ENCODE results near the gene DNLZ.
"Not testable (repeated sequence)": the region's sequence is repeated elsewhere in the genome, so short reads cannot be mapped to it uniquely, and the experiment has no call there.

Gene DNLZ

GRCh38 chr9:136326061-136326760, 37.3 kb downstream of the DNLZ start:
- Histone ChIP-seq H3K4me1 (ENCODE audit: control insufficient read depth in 1 of 2, insufficient read depth in 2 of 2, low read length in 2 of 2) (peaks cover 0 to 18% of the 10 kb centered on the region in 2 donors), H3K27ac (ENCODE audit: low read depth, low read length) (peak overlapping the region; percentile 42), H3K27me3 (ENCODE audit: control insufficient read depth in 1 of 2, insufficient read depth in 2 of 2, low read length in 2 of 2) (peaks cover 5 to 21% of the 10 kb centered on the region in 2 donors), H3K9ac (ENCODE audit: low read depth in 1 of 2, low read length in 2 of 2) (no peak overlapping the region), H3K4me3 (ENCODE audit: low read depth in 1 of 2, low read length in 2 of 2) (no peak overlapping the region), H3K9me3 (ENCODE audit: control insufficient read depth in 1 of 2, low read length in 2 of 2) (no peaks in the 10 kb centered on the region), H3K36me3 (ENCODE audit: control insufficient read depth in 1 of 2, insufficient read depth in 2 of 2, low read length in 2 of 2) (no peaks in the 10 kb centered on the region)

GRCh38 chr9:136325358-136325757, 38.2 kb downstream of the DNLZ start:
- H3K4me1 ChIP-seq (ENCODE audit: control insufficient read depth in 1 of 2, insufficient read depth in 2 of 2, low read length in 2 of 2), result peaks cover 0 to 18% of the 10 kb centered on the region in 2 donors
- H3K9me3 ChIP-seq (ENCODE audit: control insufficient read depth in 1 of 2, low read length in 2 of 2), result no peaks in the 10 kb centered on the region
- H3K27ac ChIP-seq (ENCODE audit: low read depth, low read length), result no peak overlapping the region
- H3K36me3 ChIP-seq (ENCODE audit: control insufficient read depth in 1 of 2, insufficient read depth in 2 of 2, low read length in 2 of 2), result no peaks in the 10 kb centered on the region
- H3K9ac ChIP-seq (ENCODE audit: low read depth in 1 of 2, low read length in 2 of 2), result no peak overlapping the region
- peaks cover 5 to 22% of the 10 kb centered on the region in 2 donors for H3K27me3 ChIP-seq (ENCODE audit: control insufficient read depth in 1 of 2, insufficient read depth in 2 of 2, low read length in 2 of 2)
- no peak overlapping the region for H3K4me3 ChIP-seq (ENCODE audit: low read depth in 1 of 2, low read length in 2 of 2)

- Histone ChIP-seq H3K4me3 (ENCODE audit: low read depth in 1 of 2, low read length in 2 of 2) (no peak overlapping the region), H3K4me1 (ENCODE audit: control insufficient read depth in 1 of 2, insufficient read depth in 2 of 2, low read length in 2 of 2) (peaks cover 0 to 18% of the 10 kb centered on the region in 2 donors), H3K9ac (ENCODE audit: low read depth in 1 of 2, low read length in 2 of 2) (no peak overlapping the region), H3K36me3 (ENCODE audit: control insufficient read depth in 1 of 2, insufficient read depth in 2 of 2, low read length in 2 of 2) (no peaks in the 10 kb centered on the region), H3K27me3 (ENCODE audit: control insufficient read depth in 1 of 2, insufficient read depth in 2 of 2, low read length in 2 of 2) (peaks cover 5 to 22% of the 10 kb centered on the region in 2 donors), H3K9me3 (ENCODE audit: control insufficient read depth in 1 of 2, low read length in 2 of 2) (no peaks in the 10 kb centered on the region), H3K27ac (ENCODE audit: low read depth, low read length) (no peak overlapping the region)
Observed at GRCh38 chr9:136324501-136325300, 38.8 kb downstream of the DNLZ start.

GRCh38 chr9:136323371-136323789, 40.2 kb downstream of the DNLZ start:
- H3K9me3 ChIP-seq (ENCODE audit: control insufficient read depth in 1 of 2, low read length in 2 of 2), result no peaks in the 10 kb centered on the region
- H3K4me3 ChIP-seq (ENCODE audit: low read depth in 1 of 2, low read length in 2 of 2), result no peak overlapping the region
- no peak overlapping the region for H3K27ac ChIP-seq (ENCODE audit: low read depth, low read length)
- peaks cover 0 to 12% of the 10 kb centered on the region in 2 donors for H3K4me1 ChIP-seq (ENCODE audit: control insufficient read depth in 1 of 2, insufficient read depth in 2 of 2, low read length in 2 of 2)
- H3K36me3 ChIP-seq (ENCODE audit: control insufficient read depth in 1 of 2, insufficient read depth in 2 of 2, low read length in 2 of 2), result no peaks in the 10 kb centered on the region
- no peak overlapping the region for H3K9ac ChIP-seq (ENCODE audit: low read depth in 1 of 2, low read length in 2 of 2)
- peaks cover 5 to 22% of the 10 kb centered on the region in 2 donors for H3K27me3 ChIP-seq (ENCODE audit: control insufficient read depth in 1 of 2, insufficient read depth in 2 of 2, low read length in 2 of 2)

- H3K9ac ChIP-seq (ENCODE audit: low read depth in 1 of 2, low read length in 2 of 2), result no peak overlapping the region
- H3K27me3 ChIP-seq (ENCODE audit: control insufficient read depth in 1 of 2, insufficient read depth in 2 of 2, low read length in 2 of 2), result peaks cover 5 to 18% of the 10 kb centered on the region in 2 donors
- H3K36me3 ChIP-seq (ENCODE audit: control insufficient read depth in 1 of 2, insufficient read depth in 2 of 2, low read length in 2 of 2), result no peaks in the 10 kb centered on the region
- no peak overlapping the region for H3K27ac ChIP-seq (ENCODE audit: low read depth, low read length)
- H3K4me1 ChIP-seq (ENCODE audit: control insufficient read depth in 1 of 2, insufficient read depth in 2 of 2, low read length in 2 of 2), result peaks cover 0 to 7% of the 10 kb centered on the region in 2 donors
- H3K4me3 ChIP-seq (ENCODE audit: low read depth in 1 of 2, low read length in 2 of 2), result no peak overlapping the region
- H3K9me3 ChIP-seq (ENCODE audit: control insufficient read depth in 1 of 2, low read length in 2 of 2), result no peaks in the 10 kb centered on the region
Observed at GRCh38 chr9:136322756-136323330, 40.7 kb downstream of the DNLZ start.

GRCh38 chr9:136321561-136321960, 42.0 kb downstream of the DNLZ start:
- H3K4me1 ChIP-seq (ENCODE audit: control insufficient read depth in 1 of 2, insufficient read depth in 2 of 2, low read length in 2 of 2), result peaks cover 0 to 3% of the 10 kb centered on the region in 2 donors
- H3K36me3 ChIP-seq (ENCODE audit: control insufficient read depth in 1 of 2, insufficient read depth in 2 of 2, low read length in 2 of 2), result no peaks in the 10 kb centered on the region
- no peak overlapping the region for H3K9ac ChIP-seq (ENCODE audit: low read depth in 1 of 2, low read length in 2 of 2)
- no peaks in the 10 kb centered on the region for H3K9me3 ChIP-seq (ENCODE audit: control insufficient read depth in 1 of 2, low read length in 2 of 2)
- no peak overlapping the region for H3K27ac ChIP-seq (ENCODE audit: low read depth, low read length)
- H3K4me3 ChIP-seq (ENCODE audit: low read depth in 1 of 2, low read length in 2 of 2), result no peak overlapping the region
- peaks cover 5 to 18% of the 10 kb centered on the region in 2 donors for H3K27me3 ChIP-seq (ENCODE audit: control insufficient read depth in 1 of 2, insufficient read depth in 2 of 2, low read length in 2 of 2)

- not testable (repeated sequence) for H3K4me3 ChIP-seq (ENCODE audit: low read depth in 1 of 2, low read length in 2 of 2); H3K9ac ChIP-seq (ENCODE audit: low read depth in 1 of 2, low read length in 2 of 2); H3K4me1 ChIP-seq (ENCODE audit: control insufficient read depth in 1 of 2, insufficient read depth in 2 of 2, low read length in 2 of 2); H3K36me3 ChIP-seq (ENCODE audit: control insufficient read depth in 1 of 2, insufficient read depth in 2 of 2, low read length in 2 of 2); H3K27ac ChIP-seq (ENCODE audit: low read depth, low read length); H3K9me3 ChIP-seq (ENCODE audit: control insufficient read depth in 1 of 2, low read length in 2 of 2)
- H3K27me3 ChIP-seq (ENCODE audit: control insufficient read depth in 1 of 2, insufficient read depth in 2 of 2, low read length in 2 of 2), result peaks cover 5 to 18% of the 10 kb centered on the region in 2 donors
Observed at GRCh38 chr9:136320972-136321371, 42.6 kb downstream of the DNLZ start.

- not testable (repeated sequence) for H3K27ac ChIP-seq (ENCODE audit: low read depth, low read length); H3K4me3 ChIP-seq (ENCODE audit: low read depth in 1 of 2, low read length in 2 of 2); H3K4me1 ChIP-seq (ENCODE audit: control insufficient read depth in 1 of 2, insufficient read depth in 2 of 2, low read length in 2 of 2); H3K9me3 ChIP-seq (ENCODE audit: control insufficient read depth in 1 of 2, low read length in 2 of 2); H3K9ac ChIP-seq (ENCODE audit: low read depth in 1 of 2, low read length in 2 of 2); H3K36me3 ChIP-seq (ENCODE audit: control insufficient read depth in 1 of 2, insufficient read depth in 2 of 2, low read length in 2 of 2)
- peaks cover 5 to 14% of the 10 kb centered on the region in 2 donors for H3K27me3 ChIP-seq (ENCODE audit: control insufficient read depth in 1 of 2, insufficient read depth in 2 of 2, low read length in 2 of 2)
Observed at GRCh38 chr9:136319955-136320354, 43.6 kb downstream of the DNLZ start.

GRCh38 chr9:136319244-136319643, 44.3 kb downstream of the DNLZ start:
- H3K9ac ChIP-seq (ENCODE audit: low read depth in 1 of 2, low read length in 2 of 2); H3K4me3 ChIP-seq (ENCODE audit: low read depth in 1 of 2, low read length in 2 of 2); H3K27ac ChIP-seq (ENCODE audit: low read depth, low read length); H3K4me1 ChIP-seq (ENCODE audit: control insufficient read depth in 1 of 2, insufficient read depth in 2 of 2, low read length in 2 of 2); H3K36me3 ChIP-seq (ENCODE audit: control insufficient read depth in 1 of 2, insufficient read depth in 2 of 2, low read length in 2 of 2): not testable (repeated sequence)
- H3K9me3 ChIP-seq (ENCODE audit: control insufficient read depth in 1 of 2, low read length in 2 of 2), result peaks cover 7 to 10% of the 10 kb centered on the region in 2 donors
- H3K27me3 ChIP-seq (ENCODE audit: control insufficient read depth in 1 of 2, insufficient read depth in 2 of 2, low read length in 2 of 2), result peaks cover 5 to 14% of the 10 kb centered on the region in 2 donors

- Histone ChIP-seq H3K27ac (ENCODE audit: low read depth, low read length) (no peak overlapping the region), H3K27me3 (ENCODE audit: control insufficient read depth in 1 of 2, insufficient read depth in 2 of 2, low read length in 2 of 2) (peaks cover 4 to 14% of the 10 kb centered on the region in 2 donors), H3K9ac (ENCODE audit: low read depth in 1 of 2, low read length in 2 of 2) (no peak overlapping the region), H3K36me3 (ENCODE audit: control insufficient read depth in 1 of 2, insufficient read depth in 2 of 2, low read length in 2 of 2) (no peaks in the 10 kb centered on the region), H3K9me3 (ENCODE audit: control insufficient read depth in 1 of 2, low read length in 2 of 2) (peaks cover 7 to 10% of the 10 kb centered on the region in 2 donors), H3K4me1 (ENCODE audit: control insufficient read depth in 1 of 2, insufficient read depth in 2 of 2, low read length in 2 of 2) (no peaks in the 10 kb centered on the region), H3K4me3 (ENCODE audit: low read depth in 1 of 2, low read length in 2 of 2) (no peak overlapping the region)
Observed at GRCh38 chr9:136318776-136319241, 44.7 kb downstream of the DNLZ start.

Data from duodenal mucosa (tissue), 2 donors.